Small intestine (tissue), 7 donors: ENCODE results near the gene ATP6V0A4. TPM values are rescaled to one million over a fixed set of nuclear protein-coding genes. Genes with fewer than 3 reads are reported as not detected.
A peak's percentile ranks its signal among the peaks of the same experiment; 100 is the strongest.
"Not testable (repeated sequence)": the region's sequence is repeated elsewhere in the genome, so short reads cannot be mapped to it uniquely, and the experiment has no call there.

Source experiments
- DNase-seq, 2 donors: peaks; one replicate each; pipeline versions ENCODE4 v3.0.0 to v3.0.0-alpha.2; 2013
- FAIRE-seq: peaks from 2 replicates; lab custom pipeline; 2012; peaks lifted over from hg19 to GRCh38; lab: Jason Lieb, UNC
- H3K27ac ChIP-seq, 3 donors: one replicate each; pipeline ENCODE4 v1.5.1; 2013; ENCODE audit warnings: low read length in 2 of 3, mild to moderate bottlenecking in 2 of 3, control low read depth in 1 of 3, inconsistent platforms in 1 of 3, low read depth in 1 of 3, moderate library complexity in 1 of 3
- H3K27me3 ChIP-seq, 3 donors: one replicate each; pipeline ENCODE4 v1.6.1; 2013; ENCODE audit warnings: low read length in 3 of 3, inconsistent platforms in 1 of 3; ENCODE audit not compliant: control insufficient read depth in 3 of 3, insufficient read depth in 3 of 3
- H3K36me3 ChIP-seq, 3 donors: one replicate each; pipeline ENCODE4 v1.6.1; 2013; ENCODE audit warnings: low read length in 3 of 3, inconsistent platforms in 1 of 3, low read depth in 1 of 3, mild to moderate bottlenecking in 1 of 3, moderate library complexity in 1 of 3; ENCODE audit not compliant: control insufficient read depth in 3 of 3, insufficient read depth in 2 of 3
- H3K4me1 ChIP-seq, 3 donors: one replicate each; pipeline ENCODE4 v1.6.1; 2013; ENCODE audit warnings: low read length in 2 of 3, inconsistent platforms in 1 of 3, low read depth in 1 of 3, mild to moderate bottlenecking in 1 of 3, moderate library complexity in 1 of 3; ENCODE audit not compliant: control insufficient read depth in 3 of 3, insufficient read depth in 2 of 3
- H3K4me3 ChIP-seq, 3 donors: one replicate each; pipeline ENCODE4 v1.5.1; 2013; ENCODE audit warnings: low read length in 3 of 3, control low read depth in 1 of 3, inconsistent platforms in 1 of 3, low read depth in 1 of 3, mild to moderate bottlenecking in 1 of 3, moderate library complexity in 1 of 3
- H3K9me3 ChIP-seq, 2 donors: one replicate each; pipeline ENCODE4 v1.6.1; 2013; ENCODE audit warnings: low read depth in 1 of 2, low read length in 1 of 2; ENCODE audit not compliant: control insufficient read depth in 2 of 2, insufficient read depth in 1 of 2
- WGBS, 3 donors: extraction: QIAGEN DNeasy Blood & Tissue Kit; methylation state at CpG; one replicate each; pipeline ENCODE4 v1.1.7; 2013; 5-methylcytosine and 5-hydroxymethylcytosine counted together
- polyA plus RNA-seq, 4 donors: library from polyadenylated mRNA; stranded (reverse) in 3 of 4; unstranded in 1 of 4; fragments of 200-250 nt in 3 of 4; fragments of 120-200 nt in 1 of 4; gene quantifications; one replicate each; pipeline versions ENCODE4 v1.2.1 to v1.2.3, GENCODE V29; 2013
- donor health status: healthy with polysubstance abuse.
- donor health status: control.
- donor health status: control.
- donor health status: Bipolar disorder and iron deficiency.
- donor health status: healthy.

Gene ATP6V0A4
- polyA plus RNA-seq, 4 donors, result 0.06 TPM; not detected in 3

DNA sequence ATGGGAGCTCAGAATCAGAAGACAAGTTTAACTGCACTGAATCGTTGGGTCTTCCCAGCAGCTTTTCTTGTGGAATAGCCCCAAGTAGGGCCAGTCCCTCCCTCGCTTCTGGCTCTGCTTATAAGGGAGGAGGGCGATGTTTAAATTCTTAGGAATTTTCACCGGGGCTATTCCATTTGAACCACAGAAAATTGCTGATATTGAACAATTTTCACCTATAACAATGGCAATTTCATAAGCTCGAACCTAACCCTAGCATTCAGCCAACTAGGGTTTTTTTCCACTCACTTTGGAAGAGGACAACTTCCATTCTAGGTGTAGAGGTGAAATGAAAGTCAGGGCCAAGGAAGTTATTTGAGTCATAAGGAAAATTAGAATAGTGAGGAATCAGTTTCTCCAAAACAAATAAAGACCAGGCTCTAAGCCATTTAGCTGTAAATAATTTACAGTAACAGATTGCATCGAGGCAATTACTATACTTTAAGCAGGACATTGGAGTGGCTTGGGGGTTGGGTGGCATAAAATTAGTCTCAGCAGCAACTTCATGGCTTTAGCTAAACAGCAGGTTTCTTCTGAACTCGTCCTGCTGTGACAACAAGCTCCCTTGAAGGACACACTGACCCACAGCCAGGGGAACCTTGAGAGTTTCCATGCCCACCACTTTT, 1.5 kb upstream of the ATP6V0A4 start:
- 43 to 62% (median 52%) methylated on average over 7 of the region's 7 CpGs for WGBS, 3 donors
- Histone ChIP-seq H3K36me3 (no peaks in the 10 kb centered on the region), H3K9me3 (no peaks in the 10 kb centered on the region), H3K27ac (peak overlapping the region in 1 of 3 donors; percentile 6), H3K4me1 (peaks cover 0 to 5% (median 0%) of the 10 kb centered on the region in 3 donors), H3K4me3 (no peak overlapping the region), H3K27me3 (peaks cover 0 to 2% (median 0%) of the 10 kb centered on the region in 3 donors)
- no peak for FAIRE-seq
- peak; percentile 33 to 67 for DNase-seq

GRCh38 chr7:138798836-138799235, 840 bp upstream of the ATP6V0A4 start:
- H3K4me1 ChIP-seq, result peaks cover 0 to 5% (median 0%) of the 10 kb centered on the region in 3 donors
- WGBS, 3 donors, result 15 to 45% (median 31%) methylated on average over 5 of the region's 5 CpGs
- H3K9me3 ChIP-seq, result no peaks in the 10 kb centered on the region
- peaks cover 0 to 2% (median 0%) of the 10 kb centered on the region in 3 donors for H3K27me3 ChIP-seq
- no peaks in the 10 kb centered on the region for H3K36me3 ChIP-seq
- peak; percentile 14 to 81 for DNase-seq
- no peak for FAIRE-seq
- no peak overlapping the region for H3K27ac ChIP-seq
- no peak overlapping the region for H3K4me3 ChIP-seq

DNA sequence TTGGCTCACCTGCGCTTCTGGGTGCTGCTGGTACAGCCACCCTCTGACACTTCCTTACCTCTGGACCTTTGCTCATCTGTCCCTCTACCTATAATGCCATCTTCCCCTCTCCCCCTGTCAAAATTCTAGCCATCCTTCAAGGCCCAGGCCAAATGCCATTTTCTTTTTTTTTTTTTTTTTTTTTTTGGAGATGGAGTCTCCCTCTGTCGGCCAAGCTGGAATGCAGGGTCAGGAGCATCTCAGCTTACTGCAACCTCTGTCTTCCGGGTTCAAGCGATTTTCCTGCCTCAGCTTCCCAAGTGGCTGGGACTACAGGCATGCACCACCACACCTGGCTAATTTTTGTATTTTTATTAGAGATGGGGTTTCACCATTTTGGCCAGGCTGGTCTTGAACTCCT, 950 bp downstream of the ATP6V0A4 start:
- not testable (repeated sequence) for H3K27ac ChIP-seq, H3K27me3 ChIP-seq, DNase-seq, H3K9me3 ChIP-seq, H3K4me3 ChIP-seq, FAIRE-seq, H3K36me3 ChIP-seq, H3K4me1 ChIP-seq
- 67 to 91% (median 82%) methylated on average over 4 of the region's 4 CpGs for WGBS, 3 donors

DNA sequence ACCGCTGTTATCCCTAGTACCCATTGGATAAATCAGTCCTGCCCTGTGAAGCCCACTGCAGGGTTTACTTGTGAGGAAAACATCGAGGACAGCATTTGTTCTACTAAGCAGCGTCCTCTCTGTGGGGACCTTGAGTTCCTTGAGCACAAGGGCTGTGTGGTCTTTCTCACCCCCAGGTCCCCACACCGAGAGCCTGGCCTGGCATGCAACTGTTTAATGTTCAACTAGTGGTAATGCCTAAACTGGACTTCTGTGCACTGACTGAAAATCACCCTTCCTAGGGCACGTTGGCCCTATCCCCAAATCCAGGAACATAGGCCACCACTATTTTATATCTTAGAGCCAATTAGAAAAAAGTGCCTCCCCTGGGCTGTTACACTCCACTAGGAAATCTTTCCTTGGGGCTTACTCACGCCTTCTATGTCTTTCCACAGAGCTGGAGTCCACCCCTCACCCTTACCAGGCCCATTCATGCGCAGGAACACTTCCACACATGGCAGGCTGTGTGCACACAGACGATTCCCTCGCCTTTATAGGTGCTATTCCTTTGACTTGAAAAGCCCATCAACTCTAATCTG, 1.9 kb downstream of the ATP6V0A4 start:
- Histone ChIP-seq H3K27ac (no peak overlapping the region), H3K9me3 (no peaks in the 10 kb centered on the region), H3K36me3 (no peaks in the 10 kb centered on the region), H3K4me1 (peaks cover 0 to 5% (median 0%) of the 10 kb centered on the region in 3 donors), H3K4me3 (no peak overlapping the region), H3K27me3 (no peaks in the 10 kb centered on the region)
- WGBS, 3 donors, result 78 to 82% (median 79%) methylated on average over 9 of the region's 9 CpGs
- FAIRE-seq (no peak), DNase-seq (no peak)

DNA sequence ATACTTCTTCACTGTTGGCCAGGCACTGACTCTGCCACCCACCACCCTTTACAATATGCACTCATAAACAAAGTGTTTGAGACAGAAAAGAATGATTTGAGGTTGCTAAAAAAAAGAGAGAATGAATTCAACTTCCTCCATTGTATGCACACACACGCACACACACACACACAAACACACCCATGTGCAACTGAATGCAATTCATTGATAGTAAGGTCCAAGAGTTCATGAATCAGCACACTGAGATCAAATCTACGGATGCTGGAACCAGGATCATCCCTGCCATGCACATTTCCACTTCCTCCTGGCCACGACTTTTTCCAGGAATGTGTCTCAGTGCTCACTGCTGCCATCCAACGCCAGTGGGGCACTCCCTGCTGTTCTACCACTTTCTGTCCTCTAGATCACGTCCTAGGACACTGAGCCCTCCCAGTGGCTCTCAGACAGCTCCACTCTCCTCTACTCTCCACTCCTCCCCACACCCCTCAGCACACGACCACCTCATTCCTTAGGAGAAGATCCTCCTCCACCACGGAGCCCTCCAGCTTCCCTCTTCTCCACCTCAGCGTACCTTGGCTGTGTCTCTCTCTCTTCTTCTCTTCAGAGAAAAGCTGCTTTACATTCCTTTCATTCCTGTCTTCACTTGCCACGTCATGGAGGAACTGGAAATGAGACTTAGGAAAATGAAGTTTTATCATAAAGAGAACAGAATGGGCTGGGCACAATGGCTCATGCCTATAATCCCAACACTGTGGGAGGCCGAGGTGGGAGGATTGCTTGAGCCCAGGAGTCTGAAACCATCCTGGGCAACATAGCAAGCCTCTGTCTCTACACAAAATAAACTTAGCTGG, 12.2 kb downstream of the ATP6V0A4 start:
- DNase-seq (peak; percentile 17 to 61), FAIRE-seq (no peak)
- H3K9me3 ChIP-seq, result peaks cover 0 to 8% of the 10 kb centered on the region in 2 donors
- no peak overlapping the region for H3K4me3 ChIP-seq
- no peaks in the 10 kb centered on the region for H3K4me1 ChIP-seq
- no peak overlapping the region for H3K27ac ChIP-seq
- 29 to 52% (median 33%) methylated on average over 10 of the region's 10 CpGs for WGBS, 3 donors
- no peaks in the 10 kb centered on the region for H3K27me3 ChIP-seq
- H3K36me3 ChIP-seq, result no peaks in the 10 kb centered on the region

- H3K27ac ChIP-seq, result no peak overlapping the region
- WGBS, 3 donors, result 59 to 85% (median 81%) methylated on average over 4 of the region's 4 CpGs
- no peak for DNase-seq
- no peaks in the 10 kb centered on the region for H3K36me3 ChIP-seq
- no peaks in the 10 kb centered on the region for H3K27me3 ChIP-seq
- H3K4me3 ChIP-seq, result no peak overlapping the region
- FAIRE-seq, result no peak
- no peaks in the 10 kb centered on the region for H3K4me1 ChIP-seq
- H3K9me3 ChIP-seq, result peaks cover 0 to 8% of the 10 kb centered on the region in 2 donors
Measured at GRCh38 chr7:138784692-138785091, 13.3 kb downstream of the ATP6V0A4 start.

DNA sequence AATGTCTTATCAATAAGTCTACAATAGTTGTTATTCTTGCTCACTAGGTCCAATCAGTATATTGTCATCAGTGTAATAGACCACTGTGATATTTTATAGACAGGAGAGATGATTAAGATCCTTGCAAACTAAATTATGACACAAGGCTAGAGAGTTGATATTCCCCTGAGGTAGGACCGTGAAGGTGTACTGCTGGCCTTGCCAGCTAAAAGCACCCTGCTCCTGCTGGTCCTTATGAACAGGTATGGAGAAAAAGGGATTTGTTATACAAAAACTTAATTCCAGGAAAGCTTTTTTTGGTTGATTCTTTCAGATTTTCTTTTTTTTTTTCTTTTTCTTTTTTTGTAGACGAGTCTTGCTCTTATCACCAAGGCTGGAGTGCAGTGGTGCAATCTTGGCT, 17.0 kb downstream of the ATP6V0A4 start:
- H3K27ac ChIP-seq, result no peak overlapping the region
- DNase-seq (no peak), FAIRE-seq (no peak)
- H3K27me3 ChIP-seq, result no peaks in the 10 kb centered on the region
- H3K36me3 ChIP-seq, result no peaks in the 10 kb centered on the region
- WGBS, 3 donors, result 77 to 97% (median 83%) methylated on average over 2 of the region's 2 CpGs
- H3K9me3 ChIP-seq, result peaks cover 0 to 8% of the 10 kb centered on the region in 2 donors
- H3K4me1 ChIP-seq, result peaks cover 0 to 5% (median 0%) of the 10 kb centered on the region in 3 donors
- H3K4me3 ChIP-seq, result no peak overlapping the region

- Histone ChIP-seq H3K27me3 (no peaks in the 10 kb centered on the region), H3K4me3 (no peak overlapping the region), H3K9me3 (no peaks in the 10 kb centered on the region), H3K27ac (no peak overlapping the region), H3K36me3 (no peaks in the 10 kb centered on the region), H3K4me1 (peaks cover 0 to 8% (median 0%) of the 10 kb centered on the region in 3 donors)
- FAIRE-seq (no peak), DNase-seq (peak; percentile 55 to 68)
- WGBS, 3 donors, result 19 to 54% (median 29%) methylated on average over 10 of the region's 10 CpGs
Measured at GRCh38 chr7:138776166-138776833, 21.7 kb downstream of the ATP6V0A4 start.
